NCI-H345 treated with DMSO at 0.1 percent for 48 hours (cell line): ENCODE measurements around the gene TMEM236.

Experiments used
- DNase-seq: peaks from one replicate; lab custom pipeline; 2025; ENCODE audit not compliant: unreplicated experiment; lab: John Stamatoyannopoulos, UW

The TMEM236 gene

GRCh38 chr10:17787087-17787961 lies 35.3 kb downstream of the TMEM236 start:
- DNase-seq, result no peak

DNA sequence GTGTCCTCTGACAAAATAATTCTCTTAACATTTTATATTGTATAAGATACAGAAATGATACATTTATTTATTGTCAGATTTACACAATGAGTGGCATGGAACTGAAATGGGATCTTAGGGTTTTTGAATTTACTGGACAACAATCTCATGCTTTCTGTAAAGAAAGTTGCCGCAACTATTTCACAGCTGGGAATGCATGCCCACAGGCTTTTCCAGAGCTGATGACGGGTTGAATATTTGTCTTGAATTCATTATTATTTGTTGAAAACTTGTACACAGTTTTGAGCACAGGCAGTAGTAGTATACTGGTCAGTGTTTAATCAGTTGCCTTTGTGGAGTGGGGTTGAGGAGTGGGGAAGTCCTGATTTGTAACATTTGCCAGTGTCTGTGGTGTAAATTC lies 36.6 kb downstream of the TMEM236 start:
- no peak for DNase-seq

DNA sequence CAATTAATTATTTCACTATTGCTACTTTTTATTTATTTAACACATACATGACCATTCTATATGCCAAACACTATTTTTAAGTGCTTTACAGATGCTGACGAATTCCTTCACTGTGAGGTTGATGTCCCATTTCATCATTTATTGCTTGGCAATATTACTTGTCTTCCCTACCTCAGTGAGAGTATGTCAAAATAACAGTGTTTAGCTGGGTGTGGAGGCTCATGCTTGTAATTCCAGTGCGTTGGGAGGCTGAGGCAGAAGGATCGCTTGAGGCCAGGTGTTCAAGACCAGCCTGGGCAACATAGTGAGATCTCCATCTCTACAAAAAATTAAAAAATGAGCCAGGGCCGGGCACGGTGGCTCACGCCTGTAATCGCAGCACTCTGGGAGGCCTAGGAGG lies 37.4 kb downstream of the TMEM236 start:
- DNase-seq, result no peak

DNA sequence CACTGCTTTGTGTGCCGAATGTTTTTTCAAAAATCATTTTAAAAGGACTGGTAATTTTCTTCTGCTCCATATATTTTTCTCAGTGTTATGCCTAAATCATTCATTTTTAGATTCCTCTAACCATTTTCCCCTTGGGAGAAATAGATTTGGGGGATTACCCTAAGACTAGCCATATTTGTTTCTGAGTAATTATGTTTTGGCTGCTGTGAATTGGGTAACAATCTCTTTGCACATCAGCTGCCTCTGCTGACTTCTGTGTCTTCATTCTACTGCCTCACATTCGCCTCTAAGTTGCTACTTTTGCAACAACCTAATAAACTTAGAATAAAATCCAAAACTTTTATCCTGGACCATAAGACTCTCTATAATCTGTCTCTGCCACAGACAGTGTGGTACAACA lies 38.6 kb downstream of the TMEM236 start:
- DNase-seq, result no peak

- DNase-seq, result no peak
Observed at GRCh38 chr10:17792991-17793390, 41.0 kb downstream of the TMEM236 start.

- DNase-seq, result no peak
Observed at GRCh38 chr10:17793823-17794644, 42.0 kb downstream of the TMEM236 start.

DNA sequence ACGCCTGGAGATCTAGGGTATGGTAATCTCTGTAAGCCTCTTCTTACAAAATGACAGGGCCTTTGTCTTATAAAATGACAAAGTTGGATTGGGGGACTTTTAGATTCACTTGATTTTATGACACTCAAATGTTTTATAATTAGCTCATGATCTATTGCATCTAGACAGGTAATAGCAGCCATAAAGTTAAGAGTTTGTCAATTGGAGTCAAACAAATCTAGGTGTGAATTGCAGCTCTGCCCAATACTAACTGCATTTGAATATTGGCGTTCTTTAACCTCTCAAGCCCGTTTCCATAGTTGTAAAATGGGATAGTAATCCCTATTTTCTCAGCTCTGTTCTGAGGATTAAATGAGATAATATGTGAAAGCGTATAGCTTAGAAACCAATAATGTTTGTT lies 43.1 kb downstream of the TMEM236 start:
- no peak for DNase-seq

GRCh38 chr10:17795813-17796594 lies 44.0 kb downstream of the TMEM236 start:
- no peak for DNase-seq

GRCh38 chr10:17801507-17801906 lies 49.5 kb downstream of the TMEM236 start:
- DNase-seq, result no peak

- DNase-seq, result no peak
Observed at GRCh38 chr10:17802350-17802749, 50.3 kb downstream of the TMEM236 start.

DNA sequence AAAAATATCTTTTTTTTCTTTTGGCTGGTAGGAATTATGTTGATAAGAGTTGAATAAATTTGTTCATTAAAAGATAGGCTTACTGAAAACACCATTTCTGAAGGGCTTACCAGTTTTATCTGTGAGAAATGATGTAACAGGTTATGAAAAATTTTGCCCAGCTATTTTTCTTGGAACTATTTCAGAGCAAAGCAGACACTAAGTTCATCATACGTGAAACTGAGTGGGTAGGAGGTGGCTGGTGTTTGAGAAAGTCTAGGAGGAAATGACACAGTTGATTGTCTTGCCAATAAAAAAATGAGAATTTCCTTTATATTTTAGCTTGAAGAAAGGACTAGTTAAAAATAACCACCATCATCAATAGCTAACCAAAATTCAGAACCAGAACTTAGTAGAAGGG lies 51.0 kb downstream of the TMEM236 start:
- DNase-seq, result no peak

GRCh38 chr10:17805330-17805729 lies 53.3 kb downstream of the TMEM236 start:
- no peak for DNase-seq

- no peak for DNase-seq
Observed at GRCh38 chr10:17805921-17806577, 54.0 kb downstream of the TMEM236 start.

GRCh38 chr10:17808971-17809841 lies 57.2 kb downstream of the TMEM236 start, which contains the start of gene MRC1:
Gene MRC1, plus strand, starts transcription at chr10:17809348. Its CDS starts 118 bp downstream, at chr10:17809466.
- no peak for DNase-seq

- DNase-seq, result no peak
Observed at GRCh38 chr10:17811146-17811865, 59.3 kb downstream of the TMEM236 start.

DNA sequence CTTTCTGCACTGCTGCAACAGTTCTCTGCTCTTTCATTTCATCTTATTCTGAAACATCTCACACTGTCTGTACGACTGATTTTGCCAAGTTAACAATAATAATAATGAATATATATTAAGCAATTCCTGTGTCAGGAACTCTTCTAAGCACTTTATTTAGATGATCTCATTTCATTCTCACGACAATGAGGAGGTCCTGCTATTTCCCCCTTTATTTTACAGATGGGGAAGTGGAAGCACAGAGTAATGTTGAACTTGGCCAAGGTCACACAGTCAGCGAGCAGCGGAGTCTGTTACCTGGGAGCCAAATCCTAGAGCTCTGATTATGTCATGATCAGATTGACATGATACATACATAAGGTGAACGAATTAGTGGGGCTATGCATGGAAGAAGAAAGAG lies 63.0 kb downstream of the TMEM236 start:
- no peak for DNase-seq

- no peak for DNase-seq
Observed at GRCh38 chr10:17816199-17816598, 64.2 kb downstream of the TMEM236 start.

GRCh38 chr10:17817316-17817715 lies 65.3 kb downstream of the TMEM236 start:
- DNase-seq, result no peak

- DNase-seq, result no peak
Observed at GRCh38 chr10:17817790-17818189, 65.8 kb downstream of the TMEM236 start.
